ENCODE measurements around the gene HIVEP3.

DNA sequence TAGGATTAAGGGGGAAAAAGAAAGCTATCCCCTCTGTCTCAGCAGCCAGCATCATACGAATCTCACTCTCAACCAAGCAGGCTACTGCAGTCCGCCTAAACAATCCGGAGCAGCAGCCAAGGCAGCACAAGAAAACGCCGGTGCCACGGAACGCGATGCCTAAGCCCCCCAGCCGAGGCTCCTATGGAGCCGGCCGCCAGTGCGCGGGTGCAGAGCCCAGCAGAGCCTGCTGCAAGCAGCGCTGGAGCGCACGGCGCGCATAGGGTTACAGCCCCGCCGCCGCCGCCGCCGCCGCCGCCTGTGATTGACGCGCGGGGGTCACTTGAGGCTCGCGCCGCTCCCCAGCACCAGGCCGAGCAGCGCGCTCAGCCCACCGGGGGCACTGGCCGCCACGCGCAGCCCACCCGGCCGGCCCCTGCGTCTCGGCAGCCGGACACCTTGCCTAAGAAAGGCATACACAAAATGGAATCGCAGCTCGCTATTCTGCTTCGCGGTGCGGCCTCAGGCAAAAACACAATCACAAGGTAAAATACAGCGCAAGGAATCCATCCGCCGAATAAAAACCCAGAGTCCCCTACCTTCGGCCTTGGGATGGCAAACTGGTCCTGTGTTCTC is 780 bp downstream of the HIVEP3 start:
- TF ChIP-seq POLR2A (IDR thresholded peaks at IDR 0.05), result no peak
- TF ChIP-seq, protein P1, sequence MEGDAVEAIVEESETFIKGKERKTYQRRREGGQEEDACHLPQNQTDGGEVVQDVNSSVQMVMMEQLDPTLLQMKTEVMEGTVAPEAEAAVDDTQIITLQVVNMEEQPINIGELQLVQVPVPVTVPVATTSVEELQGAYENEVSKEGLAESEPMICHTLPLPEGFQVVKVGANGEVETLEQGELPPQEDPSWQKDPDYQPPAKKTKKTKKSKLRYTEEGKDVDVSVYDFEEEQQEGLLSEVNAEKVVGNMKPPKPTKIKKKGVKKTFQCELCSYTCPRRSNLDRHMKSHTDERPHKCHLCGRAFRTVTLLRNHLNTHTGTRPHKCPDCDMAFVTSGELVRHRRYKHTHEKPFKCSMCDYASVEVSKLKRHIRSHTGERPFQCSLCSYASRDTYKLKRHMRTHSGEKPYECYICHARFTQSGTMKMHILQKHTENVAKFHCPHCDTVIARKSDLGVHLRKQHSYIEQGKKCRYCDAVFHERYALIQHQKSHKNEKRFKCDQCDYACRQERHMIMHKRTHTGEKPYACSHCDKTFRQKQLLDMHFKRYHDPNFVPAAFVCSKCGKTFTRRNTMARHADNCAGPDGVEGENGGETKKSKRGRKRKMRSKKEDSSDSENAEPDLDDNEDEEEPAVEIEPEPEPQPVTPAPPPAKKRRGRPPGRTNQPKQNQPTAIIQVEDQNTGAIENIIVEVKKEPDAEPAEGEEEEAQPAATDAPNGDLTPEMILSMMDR (IDR thresholded peaks at IDR 0.05), result no peak

Data from lower leg skin (tissue), 3 donors.